HCT116 (cell line): Measurements from ENCODE around the gene GFI1B. TPM values are rescaled to one million over a fixed set of nuclear protein-coding genes. Genes with fewer than 3 reads are reported as not detected.

Experiments used
- ATAC-seq: fragments of 200-7000 bp; cut with Tn5 transposase; 2 replicates; pipeline ENCODE4 v1.9.1; 2020; ENCODE audit warnings: mild to moderate bottlenecking, moderate library complexity
- BruUV-seq: library from RNA; stranded (reverse); fragments of 400-500 nt; replicated peaks from 2 replicates; lab custom pipeline; 2021; lab: Mats Ljungman, UMichigan
- CTCF ChIA-PET: fragments of 300-600 bp; sonication (Branson Sonifier 250); formaldehyde crosslinking; loops from one replicate; lab custom pipeline; 2021; ENCODE audit warnings: antibody characterized with exemption; lab: Charles Lee
- POLR2A ChIA-PET: fragments of 300-600, 350-600 bp; sonication (Branson Sonifier 250); formaldehyde crosslinking; loops from one replicate; lab custom pipeline; 2021; ENCODE audit warnings: antibody characterized with exemption; lab: Charles Lee
- RAD21 ChIA-PET, 2 experiments: fragments of 300-600 bp; sonication (Branson Sonifier 250); formaldehyde crosslinking; loops; one replicate each; lab custom pipeline; 2023; ENCODE audit warnings: low total read pairs in 2 of 2; ENCODE audit not compliant: uncharacterized antibody in 2 of 2, unreplicated experiment in 2 of 2, low non-redundant PET in 1 of 2; lab: Charles Lee
- DNase-seq: peaks from one replicate; pipeline ENCODE4 v3.0.0-alpha.2; 2010; ENCODE audit warnings: low read depth, low spot score
- H2AFZ ChIP-seq: fragments of 200-600 bp; shearing (Covaris generic), sonication (generic); 2 replicates; pipeline ENCODE4 v1.6.1; 2017; ENCODE audit warnings: low read depth, mixed run types, mixed read lengths, antibody characterized with exemption, low read length; ENCODE audit not compliant: poor library complexity, severe bottlenecking
- H3K27ac ChIP-seq: 2 replicates; pipeline ENCODE4 v1.5.1; 2012; ENCODE audit warnings: low read depth, low read length
- H3K27me3 ChIP-seq: fragments of 200-600 bp; sonication (generic); 2 replicates; pipeline ENCODE4 v1.6.1; 2016; ENCODE audit warnings: mixed run types, low read length, mixed read lengths; ENCODE audit not compliant: insufficient read depth
- H3K36me3 ChIP-seq, 2 experiments: fragments of 200-500 bp in 1 of 2; fragments of 200-600 bp in 1 of 2; sonication (Bioruptor generic) in 1 of 2; sonication (generic) in 1 of 2; 2 replicates each; pipeline versions ENCODE4 v1.5.1 to v1.6.1; 2014 to 2016; ENCODE audit warnings: low read length in 2 of 2, inconsistent platforms in 1 of 2, mixed read lengths in 1 of 2, mixed run types in 1 of 2; ENCODE audit not compliant: insufficient read depth in 2 of 2, control insufficient read depth in 1 of 2
- H3K4me1 ChIP-seq, 2 experiments: fragments of 200-600 bp in 1 of 2; sonication (generic) in 1 of 2; 2 replicates each; pipeline versions ENCODE4 v1.5.1 to v1.6.1; 2012 to 2017; ENCODE audit warnings: low read length in 2 of 2, inconsistent platforms in 1 of 2, mild to moderate bottlenecking in 1 of 2, mixed read lengths in 1 of 2, mixed run types in 1 of 2, moderate library complexity in 1 of 2; ENCODE audit not compliant: insufficient read depth in 2 of 2, control insufficient read depth in 1 of 2
- H3K4me2 ChIP-seq: fragments of 200-600 bp; sonication (generic); 2 replicates; pipeline ENCODE4 v1.6.1; 2017; ENCODE audit warnings: mixed run types, low read length, mixed read lengths
- H3K4me3 ChIP-seq, 2 experiments: fragments of 200-600 bp in 1 of 2; sonication (generic) in 1 of 2; replicated peaks in 1 of 2; 2 replicates each; pipeline ENCODE4 v1.5.1; 2011 to 2016; ENCODE audit warnings: low read length in 2 of 2, control low read depth in 1 of 2, low read depth in 1 of 2, mild to moderate bottlenecking in 1 of 2, mixed read lengths in 1 of 2, mixed run types in 1 of 2
- H3K79me2 ChIP-seq: fragments of 200-600 bp; sonication (generic); 2 replicates; pipeline ENCODE4 v1.6.1; 2017; ENCODE audit warnings: mild to moderate bottlenecking, mixed run types, low read length, moderate library complexity, mixed read lengths; ENCODE audit not compliant: insufficient read depth
- H3K9ac ChIP-seq: fragments of 200-600 bp; sonication (generic); 2 replicates; pipeline ENCODE4 v1.6.1; 2016; ENCODE audit warnings: low read length, mixed read lengths
- H3K9me2 ChIP-seq: fragments of 200-600 bp; sonication (generic), shearing (Covaris generic); 2 replicates; pipeline ENCODE4 v1.6.1; 2017; ENCODE audit warnings: mixed run types, mild to moderate bottlenecking, moderate library complexity; ENCODE audit not compliant: insufficient read depth
- H3K9me3 ChIP-seq, 2 experiments: fragments of 200-500 bp in 1 of 2; fragments of 200-600 bp in 1 of 2; sonication (Bioruptor generic) in 1 of 2; sonication (generic) in 1 of 2; 2 replicates each; pipeline ENCODE4 v1.6.1; 2014 to 2017; ENCODE audit warnings: low read length in 2 of 2, mixed read lengths in 2 of 2, inconsistent platforms in 1 of 2, low read depth in 1 of 2, mild to moderate bottlenecking in 1 of 2, mixed run types in 1 of 2, moderate library complexity in 1 of 2; ENCODE audit not compliant: control insufficient read depth in 1 of 2, insufficient read depth in 1 of 2
- H4K20me1 ChIP-seq: fragments of 200-600 bp; sonication (generic), shearing (Covaris generic); 2 replicates; pipeline ENCODE4 v1.6.1; 2017; ENCODE audit warnings: mixed run types, mild to moderate bottlenecking, moderate library complexity; ENCODE audit not compliant: insufficient read depth
- CBX3 ChIP-seq: IDR thresholded peaks from 2 replicates; pipeline ENCODE4 v1.6.1; 2012; ENCODE audit warnings: low read depth
- CEBPB ChIP-seq: IDR thresholded peaks from 2 replicates; pipeline ENCODE4 v1.6.1; 2012; ENCODE audit warnings: low read depth
- EZH2 ChIP-seq: fragments of 200-600 bp; sonication (generic); IDR thresholded peaks from 2 replicates; pipeline ENCODE4 v1.6.1; 2017; ENCODE audit warnings: antibody characterized with exemption, mixed run types
- FOSL1 ChIP-seq: IDR thresholded peaks from 2 replicates; pipeline ENCODE4 v1.6.1; 2012; ENCODE audit warnings: low read depth
- POLR2A ChIP-seq: IDR thresholded peaks from 2 replicates; pipeline ENCODE4 v1.7.0; 2011; ENCODE audit warnings: borderline replicate concordance; ENCODE audit not compliant: insufficient read depth, insufficient read length; ENCODE audit errors: extremely low read depth
- POLR2AphosphoS5 ChIP-seq: IDR thresholded peaks from 2 replicates; pipeline ENCODE4 v1.6.1; 2011; ENCODE audit warnings: mild to moderate bottlenecking, low read depth, low read length, moderate library complexity
- ZFX ChIP-seq: fragments of 450-650 bp; IDR thresholded peaks from 2 replicates; pipeline ENCODE4 v1.6.1; 2017
- intact Hi-C: fragments of 100-400 bp; cut with micrococcal nuclease; formaldehyde crosslinking; loops from 2 replicates; pipeline ENCODE4 v1.10.0; 2022
- total RNA-seq: library from RNA; stranded (reverse); gene quantifications from one replicate; pipeline ENCODE4 v1.2.1, GENCODE V29; 2021; ENCODE audit not compliant: unreplicated experiment
- TF ChIP-seq, protein P1 (sequence below): IDR thresholded peaks from 2 replicates; pipeline ENCODE4 v1.6.1; 2011; ENCODE audit warnings: mild to moderate bottlenecking, low read length, moderate library complexity; ENCODE audit not compliant: insufficient replicate concordance; ENCODE audit errors: extremely low read depth
- TF ChIP-seq, protein P2 (sequence below): IDR thresholded peaks from 2 replicates; pipeline ENCODE4 v1.6.1; 2012
- TF ChIP-seq, protein P3 (sequence below): IDR thresholded peaks from 2 replicates; pipeline ENCODE4 v1.6.1; 2012
- TF ChIP-seq, protein P4 (sequence below): IDR thresholded peaks from 2 replicates; pipeline ENCODE4 v1.6.1; 2012; ENCODE audit warnings: low read depth

Gene GFI1B
- total RNA-seq, 1 experiment from 2014 or later = 0.20 TPM

DNA sequence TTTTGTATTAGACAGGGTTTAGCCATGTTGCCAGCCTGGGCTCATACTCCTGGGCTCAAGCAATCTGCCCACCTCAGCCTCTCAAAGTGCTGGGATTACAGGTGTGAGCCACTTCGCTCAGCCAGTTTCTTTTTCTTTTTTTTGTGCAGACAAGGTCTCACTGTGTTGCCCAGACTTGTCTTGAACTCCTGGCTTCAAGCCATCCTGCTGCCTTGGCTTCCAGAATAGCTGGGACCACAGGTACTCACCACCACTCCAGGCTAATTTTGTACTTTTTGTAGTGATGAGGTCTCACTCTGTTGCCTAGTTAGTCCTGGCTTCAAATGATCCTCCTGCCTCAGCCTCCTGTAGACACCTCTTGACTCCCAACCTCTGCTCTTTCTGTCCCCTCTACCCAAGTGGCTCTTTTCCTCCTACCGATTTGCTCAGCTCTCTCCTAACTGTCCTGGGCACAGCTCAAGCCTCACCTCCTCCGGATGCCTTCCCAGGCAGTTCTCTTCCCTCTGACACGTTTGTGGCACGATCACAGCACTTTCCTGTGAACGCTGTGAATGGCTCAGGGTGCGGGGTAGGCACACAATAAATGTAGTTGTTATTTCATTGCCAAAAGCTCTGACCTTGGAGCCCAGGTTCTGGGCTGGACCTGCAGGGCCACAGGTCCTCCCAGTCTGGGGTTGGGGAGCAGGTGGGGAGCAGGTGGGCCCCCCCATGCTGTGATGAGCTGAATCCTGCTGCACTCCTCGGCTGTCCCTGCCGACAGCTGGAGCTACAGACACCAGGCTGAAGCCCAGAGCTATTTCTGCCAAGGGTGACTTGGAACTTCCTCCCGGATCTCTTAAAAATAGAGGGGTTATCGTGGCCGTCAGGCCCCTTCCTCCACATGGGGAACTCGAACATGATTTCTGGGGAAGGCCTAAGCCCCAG, 23.9 kb downstream of the GFI1B start:
- ATAC-seq (no peak), DNase-seq (no peak)
- intact Hi-C loops = no loop called here
- no peak overlapping the region for H2AFZ ChIP-seq
- no peak overlapping the region for H3K4me3 ChIP-seq
- H3K9me2 ChIP-seq = no peaks in the 10 kb centered on the region
- TF ChIP-seq, protein P1, sequence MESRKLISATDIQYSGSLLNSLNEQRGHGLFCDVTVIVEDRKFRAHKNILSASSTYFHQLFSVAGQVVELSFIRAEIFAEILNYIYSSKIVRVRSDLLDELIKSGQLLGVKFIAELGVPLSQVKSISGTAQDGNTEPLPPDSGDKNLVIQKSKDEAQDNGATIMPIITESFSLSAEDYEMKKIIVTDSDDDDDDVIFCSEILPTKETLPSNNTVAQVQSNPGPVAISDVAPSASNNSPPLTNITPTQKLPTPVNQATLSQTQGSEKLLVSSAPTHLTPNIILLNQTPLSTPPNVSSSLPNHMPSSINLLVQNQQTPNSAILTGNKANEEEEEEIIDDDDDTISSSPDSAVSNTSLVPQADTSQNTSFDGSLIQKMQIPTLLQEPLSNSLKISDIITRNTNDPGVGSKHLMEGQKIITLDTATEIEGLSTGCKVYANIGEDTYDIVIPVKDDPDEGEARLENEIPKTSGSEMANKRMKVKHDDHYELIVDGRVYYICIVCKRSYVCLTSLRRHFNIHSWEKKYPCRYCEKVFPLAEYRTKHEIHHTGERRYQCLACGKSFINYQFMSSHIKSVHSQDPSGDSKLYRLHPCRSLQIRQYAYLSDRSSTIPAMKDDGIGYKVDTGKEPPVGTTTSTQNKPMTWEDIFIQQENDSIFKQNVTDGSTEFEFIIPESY = no peak
- TF ChIP-seq CEBPB (no peak), FOSL1 (no peak), POLR2AphosphoS5 (no peak), POLR2A (no peak), ZFX (no peak), EZH2 (no peak), CBX3 (no peak)
- TF ChIP-seq, protein P2, sequence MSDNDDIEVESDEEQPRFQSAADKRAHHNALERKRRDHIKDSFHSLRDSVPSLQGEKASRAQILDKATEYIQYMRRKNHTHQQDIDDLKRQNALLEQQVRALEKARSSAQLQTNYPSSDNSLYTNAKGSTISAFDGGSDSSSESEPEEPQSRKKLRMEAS = no peak
- TF ChIP-seq, protein P3, sequence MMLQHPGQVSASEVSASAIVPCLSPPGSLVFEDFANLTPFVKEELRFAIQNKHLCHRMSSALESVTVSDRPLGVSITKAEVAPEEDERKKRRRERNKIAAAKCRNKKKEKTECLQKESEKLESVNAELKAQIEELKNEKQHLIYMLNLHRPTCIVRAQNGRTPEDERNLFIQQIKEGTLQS = no peak
- TF ChIP-seq, protein P4, sequence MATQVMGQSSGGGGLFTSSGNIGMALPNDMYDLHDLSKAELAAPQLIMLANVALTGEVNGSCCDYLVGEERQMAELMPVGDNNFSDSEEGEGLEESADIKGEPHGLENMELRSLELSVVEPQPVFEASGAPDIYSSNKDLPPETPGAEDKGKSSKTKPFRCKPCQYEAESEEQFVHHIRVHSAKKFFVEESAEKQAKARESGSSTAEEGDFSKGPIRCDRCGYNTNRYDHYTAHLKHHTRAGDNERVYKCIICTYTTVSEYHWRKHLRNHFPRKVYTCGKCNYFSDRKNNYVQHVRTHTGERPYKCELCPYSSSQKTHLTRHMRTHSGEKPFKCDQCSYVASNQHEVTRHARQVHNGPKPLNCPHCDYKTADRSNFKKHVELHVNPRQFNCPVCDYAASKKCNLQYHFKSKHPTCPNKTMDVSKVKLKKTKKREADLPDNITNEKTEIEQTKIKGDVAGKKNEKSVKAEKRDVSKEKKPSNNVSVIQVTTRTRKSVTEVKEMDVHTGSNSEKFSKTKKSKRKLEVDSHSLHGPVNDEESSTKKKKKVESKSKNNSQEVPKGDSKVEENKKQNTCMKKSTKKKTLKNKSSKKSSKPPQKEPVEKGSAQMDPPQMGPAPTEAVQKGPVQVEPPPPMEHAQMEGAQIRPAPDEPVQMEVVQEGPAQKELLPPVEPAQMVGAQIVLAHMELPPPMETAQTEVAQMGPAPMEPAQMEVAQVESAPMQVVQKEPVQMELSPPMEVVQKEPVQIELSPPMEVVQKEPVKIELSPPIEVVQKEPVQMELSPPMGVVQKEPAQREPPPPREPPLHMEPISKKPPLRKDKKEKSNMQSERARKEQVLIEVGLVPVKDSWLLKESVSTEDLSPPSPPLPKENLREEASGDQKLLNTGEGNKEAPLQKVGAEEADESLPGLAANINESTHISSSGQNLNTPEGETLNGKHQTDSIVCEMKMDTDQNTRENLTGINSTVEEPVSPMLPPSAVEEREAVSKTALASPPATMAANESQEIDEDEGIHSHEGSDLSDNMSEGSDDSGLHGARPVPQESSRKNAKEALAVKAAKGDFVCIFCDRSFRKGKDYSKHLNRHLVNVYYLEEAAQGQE = no peak
- BruUV-seq = no TSS peak
- no peaks in the 10 kb centered on the region for H3K9me3 ChIP-seq
- no peaks in the 10 kb centered on the region; a peak in 1 of 4 replicates for H3K4me1 ChIP-seq
- H3K36me3 ChIP-seq = no peaks in the 10 kb centered on the region
- no peak overlapping the region for H3K4me2 ChIP-seq
- H3K9ac ChIP-seq = no peak overlapping the region
- H3K79me2 ChIP-seq = no peaks in the 10 kb centered on the region
- ChIA-PET POLR2A (no interaction called here), CTCF (interaction anchor here (2.9 kb wide), 1 partner anchor 20 kb away, joined by 9 read pairs; no protein-coding TSS in a partner anchor), RAD21 (no interaction called here)
- H3K27ac ChIP-seq = no peak overlapping the region
- H4K20me1 ChIP-seq = no peaks in the 10 kb centered on the region
- no peaks in the 10 kb centered on the region for H3K27me3 ChIP-seq
